ENCODE data around the gene TMEM212. TPM values are rescaled to one million over a fixed set of nuclear protein-coding genes. Genes with fewer than 3 reads are reported as not detected.

Gene TMEM212
- total and polyA plus RNA-seq, 2 of the 13 experiments (the other 11 are each of a cell fraction or from before 2014, with no cell fraction given), result not detected

DNA sequence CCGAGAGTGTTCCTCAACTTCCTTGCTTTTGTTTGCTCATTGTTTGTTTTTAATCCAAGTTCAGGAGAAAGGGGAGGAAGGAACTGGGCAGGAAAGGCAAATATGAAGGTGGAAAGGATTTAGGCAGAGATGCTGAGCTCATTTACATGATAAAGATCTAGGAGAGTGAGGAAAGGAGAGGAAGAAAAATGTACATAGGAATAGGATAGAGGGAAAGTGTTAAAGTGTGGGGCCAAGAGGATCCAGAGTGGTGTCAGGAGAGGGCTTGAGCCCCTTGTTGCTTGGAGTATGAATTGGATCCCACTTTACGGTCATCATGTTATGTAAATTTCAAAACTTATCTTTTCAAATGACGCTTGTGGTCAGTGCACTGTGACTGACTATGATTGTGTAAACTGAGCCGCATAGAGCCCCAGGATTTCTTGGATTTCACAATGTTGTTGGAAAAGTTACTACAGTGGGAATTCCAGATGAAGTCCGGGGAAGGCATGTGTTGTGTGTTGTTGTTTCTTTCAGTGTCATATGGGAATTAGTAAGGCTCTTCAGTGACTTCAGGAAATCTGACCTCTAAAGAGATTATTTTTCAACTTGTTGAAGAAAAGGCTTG is 17.8 kb upstream of the TMEM212 start (continued):
- TF ChIP-seq HOXA9 (CRISPR knock-in tag; IDR thresholded peaks at IDR 0.05; ENCODE audit: borderline replicate concordance) (no peak), IRX3 (CRISPR knock-in tag; IDR thresholded peaks at IDR 0.05; ENCODE audit: borderline replicate concordance, low read depth) (no peak), SNAPC2 (CRISPR knock-in tag; IDR thresholded peaks at IDR 0.05) (no peak), GPN1 (CRISPR knock-in tag; IDR thresholded peaks at IDR 0.05; ENCODE audit: borderline replicate concordance) (no peak), ZNF883 (CRISPR knock-in tag; IDR thresholded peaks at IDR 0.05; ENCODE audit: not compliant biosample characterization) (no peak), NFE2L2 (IDR thresholded peaks at IDR 0.05; ENCODE audit: low read length) (no peak), KLF11 (CRISPR knock-in tag; IDR thresholded peaks at IDR 0.05) (no peak), ZNF101 (CRISPR knock-in tag; IDR thresholded peaks at IDR 0.05; ENCODE audit: borderline replicate concordance, low read depth) (no peak), ELF4 (CRISPR knock-in tag; IDR thresholded peaks at IDR 0.05; ENCODE audit: borderline replicate concordance) (no peak), ISX (CRISPR knock-in tag; conservative IDR thresholded peaks at IDR 0.05) (no peak), ZNF720 (CRISPR knock-in tag; IDR thresholded peaks at IDR 0.05) (no peak), RBAK (CRISPR knock-in tag; IDR thresholded peaks at IDR 0.05) (no peak)
- TF ChIP-seq, protein P1, sequence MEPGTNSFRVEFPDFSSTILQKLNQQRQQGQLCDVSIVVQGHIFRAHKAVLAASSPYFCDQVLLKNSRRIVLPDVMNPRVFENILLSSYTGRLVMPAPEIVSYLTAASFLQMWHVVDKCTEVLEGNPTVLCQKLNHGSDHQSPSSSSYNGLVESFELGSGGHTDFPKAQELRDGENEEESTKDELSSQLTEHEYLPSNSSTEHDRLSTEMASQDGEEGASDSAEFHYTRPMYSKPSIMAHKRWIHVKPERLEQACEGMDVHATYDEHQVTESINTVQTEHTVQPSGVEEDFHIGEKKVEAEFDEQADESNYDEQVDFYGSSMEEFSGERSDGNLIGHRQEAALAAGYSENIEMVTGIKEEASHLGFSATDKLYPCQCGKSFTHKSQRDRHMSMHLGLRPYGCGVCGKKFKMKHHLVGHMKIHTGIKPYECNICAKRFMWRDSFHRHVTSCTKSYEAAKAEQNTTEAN (CRISPR knock-in tag; conservative IDR thresholded peaks at IDR 0.05), result no peak
- TF ChIP-seq, protein P2, sequence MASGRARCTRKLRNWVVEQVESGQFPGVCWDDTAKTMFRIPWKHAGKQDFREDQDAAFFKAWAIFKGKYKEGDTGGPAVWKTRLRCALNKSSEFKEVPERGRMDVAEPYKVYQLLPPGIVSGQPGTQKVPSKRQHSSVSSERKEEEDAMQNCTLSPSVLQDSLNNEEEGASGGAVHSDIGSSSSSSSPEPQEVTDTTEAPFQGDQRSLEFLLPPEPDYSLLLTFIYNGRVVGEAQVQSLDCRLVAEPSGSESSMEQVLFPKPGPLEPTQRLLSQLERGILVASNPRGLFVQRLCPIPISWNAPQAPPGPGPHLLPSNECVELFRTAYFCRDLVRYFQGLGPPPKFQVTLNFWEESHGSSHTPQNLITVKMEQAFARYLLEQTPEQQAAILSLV (CRISPR knock-in tag; IDR thresholded peaks at IDR 0.05; ENCODE audit: borderline replicate concordance), result no peak
- TF ChIP-seq, protein P3, sequence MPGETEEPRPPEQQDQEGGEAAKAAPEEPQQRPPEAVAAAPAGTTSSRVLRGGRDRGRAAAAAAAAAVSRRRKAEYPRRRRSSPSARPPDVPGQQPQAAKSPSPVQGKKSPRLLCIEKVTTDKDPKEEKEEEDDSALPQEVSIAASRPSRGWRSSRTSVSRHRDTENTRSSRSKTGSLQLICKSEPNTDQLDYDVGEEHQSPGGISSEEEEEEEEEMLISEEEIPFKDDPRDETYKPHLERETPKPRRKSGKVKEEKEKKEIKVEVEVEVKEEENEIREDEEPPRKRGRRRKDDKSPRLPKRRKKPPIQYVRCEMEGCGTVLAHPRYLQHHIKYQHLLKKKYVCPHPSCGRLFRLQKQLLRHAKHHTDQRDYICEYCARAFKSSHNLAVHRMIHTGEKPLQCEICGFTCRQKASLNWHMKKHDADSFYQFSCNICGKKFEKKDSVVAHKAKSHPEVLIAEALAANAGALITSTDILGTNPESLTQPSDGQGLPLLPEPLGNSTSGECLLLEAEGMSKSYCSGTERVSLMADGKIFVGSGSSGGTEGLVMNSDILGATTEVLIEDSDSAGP (CRISPR knock-in tag; IDR thresholded peaks at IDR 0.05; ENCODE audit: borderline replicate concordance), result no peak
- TF ChIP-seq, protein P4, sequence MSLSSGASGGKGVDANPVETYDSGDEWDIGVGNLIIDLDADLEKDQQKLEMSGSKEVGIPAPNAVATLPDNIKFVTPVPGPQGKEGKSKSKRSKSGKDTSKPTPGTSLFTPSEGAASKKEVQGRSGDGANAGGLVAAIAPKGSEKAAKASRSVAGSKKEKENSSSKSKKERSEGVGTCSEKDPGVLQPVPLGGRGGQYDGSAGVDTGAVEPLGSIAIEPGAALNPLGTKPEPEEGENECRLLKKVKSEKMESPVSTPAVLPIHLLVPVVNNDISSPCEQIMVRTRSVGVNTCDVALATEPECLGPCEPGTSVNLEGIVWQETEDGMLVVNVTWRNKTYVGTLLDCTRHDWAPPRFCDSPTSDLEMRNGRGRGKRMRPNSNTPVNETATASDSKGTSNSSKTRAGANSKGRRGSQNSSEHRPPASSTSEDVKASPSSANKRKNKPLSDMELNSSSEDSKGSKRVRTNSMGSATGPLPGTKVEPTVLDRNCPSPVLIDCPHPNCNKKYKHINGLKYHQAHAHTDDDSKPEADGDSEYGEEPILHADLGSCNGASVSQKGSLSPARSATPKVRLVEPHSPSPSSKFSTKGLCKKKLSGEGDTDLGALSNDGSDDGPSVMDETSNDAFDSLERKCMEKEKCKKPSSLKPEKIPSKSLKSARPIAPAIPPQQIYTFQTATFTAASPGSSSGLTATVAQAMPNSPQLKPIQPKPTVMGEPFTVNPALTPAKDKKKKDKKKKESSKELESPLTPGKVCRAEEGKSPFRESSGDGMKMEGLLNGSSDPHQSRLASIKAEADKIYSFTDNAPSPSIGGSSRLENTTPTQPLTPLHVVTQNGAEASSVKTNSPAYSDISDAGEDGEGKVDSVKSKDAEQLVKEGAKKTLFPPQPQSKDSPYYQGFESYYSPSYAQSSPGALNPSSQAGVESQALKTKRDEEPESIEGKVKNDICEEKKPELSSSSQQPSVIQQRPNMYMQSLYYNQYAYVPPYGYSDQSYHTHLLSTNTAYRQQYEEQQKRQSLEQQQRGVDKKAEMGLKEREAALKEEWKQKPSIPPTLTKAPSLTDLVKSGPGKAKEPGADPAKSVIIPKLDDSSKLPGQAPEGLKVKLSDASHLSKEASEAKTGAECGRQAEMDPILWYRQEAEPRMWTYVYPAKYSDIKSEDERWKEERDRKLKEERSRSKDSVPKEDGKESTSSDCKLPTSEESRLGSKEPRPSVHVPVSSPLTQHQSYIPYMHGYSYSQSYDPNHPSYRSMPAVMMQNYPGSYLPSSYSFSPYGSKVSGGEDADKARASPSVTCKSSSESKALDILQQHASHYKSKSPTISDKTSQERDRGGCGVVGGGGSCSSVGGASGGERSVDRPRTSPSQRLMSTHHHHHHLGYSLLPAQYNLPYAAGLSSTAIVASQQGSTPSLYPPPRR (CRISPR knock-in tag; IDR thresholded peaks at IDR 0.05; ENCODE audit: borderline replicate concordance), result no peak
- TF ChIP-seq, protein P5, sequence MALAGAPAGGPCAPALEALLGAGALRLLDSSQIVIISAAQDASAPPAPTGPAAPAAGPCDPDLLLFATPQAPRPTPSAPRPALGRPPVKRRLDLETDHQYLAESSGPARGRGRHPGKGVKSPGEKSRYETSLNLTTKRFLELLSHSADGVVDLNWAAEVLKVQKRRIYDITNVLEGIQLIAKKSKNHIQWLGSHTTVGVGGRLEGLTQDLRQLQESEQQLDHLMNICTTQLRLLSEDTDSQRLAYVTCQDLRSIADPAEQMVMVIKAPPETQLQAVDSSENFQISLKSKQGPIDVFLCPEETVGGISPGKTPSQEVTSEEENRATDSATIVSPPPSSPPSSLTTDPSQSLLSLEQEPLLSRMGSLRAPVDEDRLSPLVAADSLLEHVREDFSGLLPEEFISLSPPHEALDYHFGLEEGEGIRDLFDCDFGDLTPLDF (CRISPR knock-in tag; IDR thresholded peaks at IDR 0.05), result no peak
- TF ChIP-seq, protein P6, sequence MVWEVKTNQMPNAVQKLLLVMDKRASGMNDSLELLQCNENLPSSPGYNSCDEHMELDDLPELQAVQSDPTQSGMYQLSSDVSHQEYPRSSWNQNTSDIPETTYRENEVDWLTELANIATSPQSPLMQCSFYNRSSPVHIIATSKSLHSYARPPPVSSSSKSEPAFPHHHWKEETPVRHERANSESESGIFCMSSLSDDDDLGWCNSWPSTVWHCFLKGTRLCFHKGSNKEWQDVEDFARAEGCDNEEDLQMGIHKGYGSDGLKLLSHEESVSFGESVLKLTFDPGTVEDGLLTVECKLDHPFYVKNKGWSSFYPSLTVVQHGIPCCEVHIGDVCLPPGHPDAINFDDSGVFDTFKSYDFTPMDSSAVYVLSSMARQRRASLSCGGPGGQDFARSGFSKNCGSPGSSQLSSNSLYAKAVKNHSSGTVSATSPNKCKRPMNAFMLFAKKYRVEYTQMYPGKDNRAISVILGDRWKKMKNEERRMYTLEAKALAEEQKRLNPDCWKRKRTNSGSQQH (CRISPR knock-in tag; IDR thresholded peaks at IDR 0.05; ENCODE audit: low read depth), result no peak

All from HepG2 (cell line).